Skeletal muscle tissue (tissue), 5 donors: ENCODE results near the gene TSPAN1. TPM values are rescaled to one million over a fixed set of nuclear protein-coding genes. Genes with fewer than 3 reads are reported as not detected.
"Not testable (repeated sequence)": the region's sequence is repeated elsewhere in the genome, so short reads cannot be mapped to it uniquely, and the experiment has no call there.

Experiments
- H3K27ac ChIP-seq: one replicate; pipeline ENCODE4 v1.7.0; 2013; ENCODE audit warnings: mild to moderate bottlenecking, low read depth, low read length, inconsistent platforms
- H3K27me3 ChIP-seq, 3 donors: one replicate each; pipeline ENCODE4 v1.7.0; 2013; ENCODE audit warnings: low read length in 3 of 3; ENCODE audit not compliant: control insufficient read depth in 3 of 3, insufficient read depth in 3 of 3
- H3K36me3 ChIP-seq, 3 donors: one replicate each; pipeline ENCODE4 v1.7.0; 2013; ENCODE audit warnings: low read length in 3 of 3; ENCODE audit not compliant: control insufficient read depth in 3 of 3, insufficient read depth in 3 of 3
- H3K4me1 ChIP-seq, 3 donors: one replicate each; pipeline ENCODE4 v1.7.0; 2013; ENCODE audit warnings: low read length in 3 of 3, mild to moderate bottlenecking in 3 of 3; ENCODE audit not compliant: control insufficient read depth in 3 of 3, insufficient read depth in 3 of 3
- H3K4me3 ChIP-seq, 3 donors: one replicate each; pipeline ENCODE4 v1.7.0; 2013; ENCODE audit warnings: low read length in 3 of 3
- H3K9ac ChIP-seq, 3 donors: one replicate each; pipeline ENCODE4 v1.7.0; 2013; ENCODE audit warnings: low read length in 3 of 3, mild to moderate bottlenecking in 3 of 3, moderate library complexity in 2 of 3, low read depth in 1 of 3
- H3K9me3 ChIP-seq, 3 donors: one replicate each; pipeline ENCODE4 v1.7.0; 2013; ENCODE audit warnings: low read length in 3 of 3; ENCODE audit not compliant: control insufficient read depth in 3 of 3
- small RNA-seq: library from RNA; depleted of rRNA; stranded (forward); fragments of <200 nt; gene quantifications from one replicate; pipeline ENCODE3, GENCODE V24; 2014
- total RNA-seq: library from RNA; depleted of rRNA; stranded (reverse); fragments of >200 nt; gene quantifications from one replicate; pipeline ENCODE4 v1.2.3, GENCODE V29; 2014
- donor health status: Osteomylitis.

TSPAN1 gene
- total RNA-seq, 1 donor from 2014 or later: not detected

DNA sequence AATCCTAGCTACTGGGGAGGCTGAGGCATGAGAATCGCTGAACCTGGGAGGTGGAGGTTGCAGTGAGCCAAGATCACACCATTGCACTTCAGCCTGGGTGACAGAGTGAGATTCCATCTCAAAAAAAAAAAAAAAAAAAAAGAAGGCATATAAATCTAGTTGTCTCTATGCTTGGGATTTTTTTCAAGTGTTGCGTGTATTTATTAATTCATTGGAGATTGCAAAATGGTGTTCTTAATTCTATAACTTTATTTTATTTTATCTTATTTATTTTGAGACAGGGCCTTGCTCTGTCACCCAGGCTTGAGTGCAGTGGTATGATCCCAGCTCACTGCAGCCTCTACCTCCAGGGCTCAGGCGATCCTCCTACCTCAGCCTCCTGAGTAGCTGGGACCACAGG, 56.3 kb downstream of the TSPAN1 start:
- H3K4me3 ChIP-seq: not testable (repeated sequence)

More for the DNA sequence above, 56.3 kb downstream of the TSPAN1 start:
- H3K9me3 ChIP-seq, H3K27ac ChIP-seq, H3K9ac ChIP-seq, H3K36me3 ChIP-seq, H3K4me1 ChIP-seq, H3K27me3 ChIP-seq: not testable (repeated sequence)

Small RNAs within 50 kb of the gene (small RNA-seq; reads per million reads assigned to genes)
- not detected for gene AL672043.1

Other genes with a start within 250 kb of the TSPAN1 start
- 13.0 TPM for gene PIK3R3, start 42.5 kb upstream of the TSPAN1 start, total RNA-seq
- gene P3R3URF, start 1.4 kb downstream of the TSPAN1 start, total RNA-seq: not detected
- gene POMGNT1, start 23.3 kb downstream of the TSPAN1 start, total RNA-seq: 23.5 TPM
- gene LURAP1, start 28.2 kb downstream of the TSPAN1 start, total RNA-seq: 1.6 TPM
- gene RAD54L, start 72.7 kb downstream of the TSPAN1 start, total RNA-seq: 3.1 TPM
- 55.8 TPM for gene LRRC41, start 128.5 kb downstream of the TSPAN1 start, total RNA-seq
- 480 TPM for gene UQCRH, start 128.6 kb downstream of the TSPAN1 start, total RNA-seq
- 11.5 TPM for gene NSUN4, start 165.7 kb downstream of the TSPAN1 start, total RNA-seq
- gene FAAH, start 219.2 kb downstream of the TSPAN1 start, total RNA-seq: 13.6 TPM